GM19035 (cell line): Measurements from ENCODE around the gene EBF3.
"Not testable (repeated sequence)": the region's sequence is repeated elsewhere in the genome, so short reads cannot be mapped to it uniquely, and the experiment has no call there.

ENCODE experiments used
- ATAC-seq: cut with Tn5 transposase; IDR thresholded peaks from one replicate; pipeline ENCODE4 v1.9.1; 2021; ENCODE audit not compliant: unreplicated experiment

Gene EBF3

GRCh38 chr10:129929343-129930292 is 34.5 kb downstream of the EBF3 start:
- no peak for ATAC-seq

- ATAC-seq, result no peak
Measured at GRCh38 chr10:129927351-129928120, 36.5 kb downstream of the EBF3 start.

GRCh38 chr10:129926066-129927055 is 37.7 kb downstream of the EBF3 start:
- ATAC-seq, result no peak

GRCh38 chr10:129924375-129925085 is 39.5 kb downstream of the EBF3 start:
- no peak for ATAC-seq

- no peak for ATAC-seq
Measured at GRCh38 chr10:129922598-129923123, 41.4 kb downstream of the EBF3 start.

GRCh38 chr10:129921801-129922597 is 42.1 kb downstream of the EBF3 start:
- no peak for ATAC-seq

GRCh38 chr10:129921065-129921670 is 42.9 kb downstream of the EBF3 start:
- no peak for ATAC-seq

- not testable (repeated sequence) for ATAC-seq
Measured at GRCh38 chr10:129920187-129920586, 43.9 kb downstream of the EBF3 start.

- ATAC-seq, result no peak
Measured at GRCh38 chr10:129919358-129919757, 44.7 kb downstream of the EBF3 start.

GRCh38 chr10:129918836-129919235 is 45.2 kb downstream of the EBF3 start:
- ATAC-seq, result no peak

- ATAC-seq, result no peak
Measured at GRCh38 chr10:129918401-129918800, 45.7 kb downstream of the EBF3 start.

GRCh38 chr10:129917936-129918335 is 46.1 kb downstream of the EBF3 start:
- ATAC-seq, result no peak

- ATAC-seq, result no peak
Measured at GRCh38 chr10:129916506-129916995, 47.5 kb downstream of the EBF3 start.

GRCh38 chr10:129915526-129916378 is 48.3 kb downstream of the EBF3 start:
- ATAC-seq, result no peak

GRCh38 chr10:129914960-129915359 is 49.1 kb downstream of the EBF3 start:
- no peak for ATAC-seq

GRCh38 chr10:129914153-129914855 is 49.8 kb downstream of the EBF3 start:
- ATAC-seq, result no peak
